ENCODE results near the gene AKAP6. TPM values are rescaled to one million over a fixed set of nuclear protein-coding genes. Genes with fewer than 3 reads are reported as not detected.

Gene AKAP6
- total RNA-seq, 1 donor from 2014 or later, result 8.5 TPM

DNA sequence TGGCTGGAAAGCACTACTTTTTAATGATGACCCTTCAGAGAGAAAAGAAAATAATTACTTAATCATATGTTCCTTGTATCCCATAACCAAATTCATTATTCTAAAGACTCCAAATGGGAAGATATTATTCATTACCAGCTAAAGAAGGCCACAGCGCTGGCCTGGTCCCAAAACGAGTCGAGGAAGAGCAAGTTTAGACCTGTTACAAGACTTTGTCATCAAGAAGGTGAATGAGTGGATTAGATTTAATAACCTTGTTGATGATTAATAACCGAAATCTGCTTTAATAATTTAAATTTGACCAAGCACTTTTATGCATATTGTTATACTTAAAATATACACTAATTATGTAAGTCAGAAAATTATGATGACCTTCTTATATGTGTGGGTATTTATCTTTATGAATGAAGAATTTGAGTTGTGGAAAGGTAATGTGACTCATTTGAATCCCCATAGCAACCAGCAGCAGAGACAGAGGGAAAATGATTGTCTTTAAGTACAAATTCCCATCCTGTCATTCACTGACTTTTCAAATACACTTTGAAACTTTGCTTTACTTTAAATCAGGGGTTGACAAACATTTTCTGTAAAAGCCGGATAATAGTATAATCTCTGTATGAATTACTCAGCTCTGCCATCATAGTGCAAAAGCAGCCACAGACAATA lies 409.2 kb downstream of the AKAP6 start:
- Mint-ChIP-seq H3K9me3 (peaks cover 20% of the 10 kb centered on the region), H3K4me3 (no peak overlapping the region), H3K27me3 (ENCODE audit: low read depth) (no peaks in the 10 kb centered on the region), H3K27ac (no peak overlapping the region), H3K4me1 (peaks cover 6% of the 10 kb centered on the region), H3K36me3 (peaks cover 3% of the 10 kb centered on the region)
- no peak for TF ChIP-seq CTCF (IDR thresholded peaks at IDR 0.05; ENCODE audit: unreplicated experiment)
- no peak for DNase-seq (ENCODE audit: low spot score in 2 of 2, unreplicated experiment in 2 of 2)

GRCh38 chr14:32744811-32745445 lies 415.8 kb downstream of the AKAP6 start:
- no peak for DNase-seq (ENCODE audit: low spot score in 2 of 2, unreplicated experiment in 2 of 2)
- Mint-ChIP-seq H3K4me3 (no peak overlapping the region), H3K36me3 (peaks cover 5% of the 10 kb centered on the region), H3K27ac (peak overlapping the region; percentile 39), H3K4me1 (peaks cover 9% of the 10 kb centered on the region), H3K9me3 (peaks cover 25% of the 10 kb centered on the region), H3K27me3 (ENCODE audit: low read depth) (no peaks in the 10 kb centered on the region)
- TF ChIP-seq CTCF (IDR thresholded peaks at IDR 0.05; ENCODE audit: unreplicated experiment), result no peak

GRCh38 chr14:32754209-32754608 lies 425.1 kb downstream of the AKAP6 start:
- Mint-ChIP-seq H3K9me3 (peaks cover 24% of the 10 kb centered on the region), H3K27me3 (ENCODE audit: low read depth) (no peaks in the 10 kb centered on the region), H3K4me1 (no peaks in the 10 kb centered on the region), H3K4me3 (no peak overlapping the region), H3K27ac (no peak overlapping the region), H3K36me3 (peaks cover 12% of the 10 kb centered on the region)
- DNase-seq (ENCODE audit: low spot score in 2 of 2, unreplicated experiment in 2 of 2), result no peak
- TF ChIP-seq CTCF (IDR thresholded peaks at IDR 0.05; ENCODE audit: unreplicated experiment), result no peak

GRCh38 chr14:32756173-32756572 lies 427.1 kb downstream of the AKAP6 start:
- H3K27me3 Mint-ChIP-seq (ENCODE audit: low read depth), result no peaks in the 10 kb centered on the region
- H3K36me3 Mint-ChIP-seq, result peaks cover 12% of the 10 kb centered on the region
- DNase-seq (ENCODE audit: low spot score in 2 of 2, unreplicated experiment in 2 of 2), result no peak
- peaks cover 32% of the 10 kb centered on the region for H3K9me3 Mint-ChIP-seq
- no peaks in the 10 kb centered on the region for H3K4me1 Mint-ChIP-seq
- TF ChIP-seq CTCF (IDR thresholded peaks at IDR 0.05; ENCODE audit: unreplicated experiment), result no peak
- H3K4me3 Mint-ChIP-seq, result no peak overlapping the region
- no peak overlapping the region for H3K27ac Mint-ChIP-seq

DNA sequence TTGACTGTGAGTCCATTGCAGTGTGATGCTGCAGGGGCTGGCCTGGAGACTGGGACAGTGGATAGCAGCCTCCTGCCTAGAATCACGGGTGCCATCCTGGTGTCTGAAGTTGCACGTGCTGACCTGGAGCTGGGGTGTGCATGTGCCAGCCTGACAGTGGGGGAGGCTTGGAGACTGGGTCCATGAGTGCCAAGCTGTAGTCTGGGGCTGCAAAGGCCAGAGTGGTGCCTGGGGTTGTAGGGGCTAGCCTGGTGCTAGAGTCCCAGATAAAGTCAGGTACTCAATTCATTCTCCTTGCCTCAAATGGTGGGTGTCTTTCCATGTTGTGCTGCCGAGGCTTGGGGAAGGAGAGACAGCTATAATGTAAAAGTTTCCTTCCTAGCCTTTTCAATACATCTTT lies 427.7 kb downstream of the AKAP6 start:
- no peaks in the 10 kb centered on the region for H3K27me3 Mint-ChIP-seq (ENCODE audit: low read depth)
- no peak overlapping the region for H3K4me3 Mint-ChIP-seq
- no peak for DNase-seq (ENCODE audit: low spot score in 2 of 2, unreplicated experiment in 2 of 2)
- H3K27ac Mint-ChIP-seq, result no peak overlapping the region
- peaks cover 32% of the 10 kb centered on the region for H3K9me3 Mint-ChIP-seq
- H3K4me1 Mint-ChIP-seq, result no peaks in the 10 kb centered on the region
- TF ChIP-seq CTCF (IDR thresholded peaks at IDR 0.05; ENCODE audit: unreplicated experiment), result no peak
- H3K36me3 Mint-ChIP-seq, result peaks cover 12% of the 10 kb centered on the region

Measured in mesothelial cell of epicardium (in vitro differentiated cells).